Osteoblast (primary cell): ENCODE measurements around the gene CLEC4G. TPM values are rescaled to one million over a fixed set of nuclear protein-coding genes. Genes with fewer than 3 reads are reported as not detected.

Experiments used
- DNase-seq: peaks from one replicate; pipeline ENCODE4 v3.0.0; 2011; ENCODE audit warnings: low spot score, mixed read lengths; ENCODE audit not compliant: insufficient read length; ENCODE audit errors: missing footprints
- H2AFZ ChIP-seq: 2 replicates; pipeline ENCODE4 v1.6.0; 2011; ENCODE audit warnings: mild to moderate bottlenecking, low read length
- H3K27ac ChIP-seq: 2 replicates; pipeline ENCODE4 v1.5.1; 2011; ENCODE audit warnings: mild to moderate bottlenecking, low read depth, low read length, moderate library complexity
- H3K27me3 ChIP-seq: 2 replicates; pipeline ENCODE4 v1.6.0; 2012; ENCODE audit warnings: mild to moderate bottlenecking, control low read depth, inconsistent platforms, low read length, moderate library complexity; ENCODE audit not compliant: insufficient read depth
- H3K36me3 ChIP-seq: 2 replicates; pipeline ENCODE4 v1.5.1; 2011; ENCODE audit warnings: mild to moderate bottlenecking, low read length, control low read depth, moderate library complexity; ENCODE audit not compliant: insufficient read depth
- H3K4me1 ChIP-seq: 2 replicates; pipeline ENCODE4 v1.5.1; 2011; ENCODE audit warnings: mild to moderate bottlenecking, low read length, control low read depth, moderate library complexity; ENCODE audit not compliant: insufficient read depth
- H3K4me2 ChIP-seq: 2 replicates; pipeline ENCODE4 v1.6.0; 2011; ENCODE audit warnings: mild to moderate bottlenecking, low read length; ENCODE audit not compliant: insufficient read depth
- H3K4me3 ChIP-seq: fragments of 200-600 bp; sonication (generic); 3 replicates; pipeline ENCODE4 v1.5.1; 2012; ENCODE audit warnings: mild to moderate bottlenecking, low read length, inconsistent platforms; ENCODE audit not compliant: insufficient read depth
- H3K79me2 ChIP-seq: 2 replicates; pipeline ENCODE4 v1.6.0; 2012; ENCODE audit warnings: mild to moderate bottlenecking, low read length, control low read depth, inconsistent platforms; ENCODE audit not compliant: insufficient read depth
- H3K9me3 ChIP-seq: 2 replicates; pipeline ENCODE4 v1.5.1; 2011; ENCODE audit warnings: low read depth, low read length, control low read depth
- H4K20me1 ChIP-seq: 2 replicates; pipeline ENCODE4 v1.6.0; 2012; ENCODE audit warnings: mild to moderate bottlenecking, low read length, control low read depth; ENCODE audit not compliant: insufficient read depth
- total RNA-seq: library from RNA; depleted of rRNA; stranded (reverse); fragments of >200 nt; gene quantifications from 2 replicates; pipeline ENCODE4 v1.2.3, GENCODE V29; 2012
- TF ChIP-seq, protein P1 (sequence below): IDR thresholded peaks from 2 replicates; pipeline ENCODE4 v1.5.1; 2011; ENCODE audit warnings: mild to moderate bottlenecking, low read depth, low read length, moderate library complexity; ENCODE audit errors: extremely low read depth

Gene CLEC4G
- total RNA-seq, 1 donor = not detected

DNA sequence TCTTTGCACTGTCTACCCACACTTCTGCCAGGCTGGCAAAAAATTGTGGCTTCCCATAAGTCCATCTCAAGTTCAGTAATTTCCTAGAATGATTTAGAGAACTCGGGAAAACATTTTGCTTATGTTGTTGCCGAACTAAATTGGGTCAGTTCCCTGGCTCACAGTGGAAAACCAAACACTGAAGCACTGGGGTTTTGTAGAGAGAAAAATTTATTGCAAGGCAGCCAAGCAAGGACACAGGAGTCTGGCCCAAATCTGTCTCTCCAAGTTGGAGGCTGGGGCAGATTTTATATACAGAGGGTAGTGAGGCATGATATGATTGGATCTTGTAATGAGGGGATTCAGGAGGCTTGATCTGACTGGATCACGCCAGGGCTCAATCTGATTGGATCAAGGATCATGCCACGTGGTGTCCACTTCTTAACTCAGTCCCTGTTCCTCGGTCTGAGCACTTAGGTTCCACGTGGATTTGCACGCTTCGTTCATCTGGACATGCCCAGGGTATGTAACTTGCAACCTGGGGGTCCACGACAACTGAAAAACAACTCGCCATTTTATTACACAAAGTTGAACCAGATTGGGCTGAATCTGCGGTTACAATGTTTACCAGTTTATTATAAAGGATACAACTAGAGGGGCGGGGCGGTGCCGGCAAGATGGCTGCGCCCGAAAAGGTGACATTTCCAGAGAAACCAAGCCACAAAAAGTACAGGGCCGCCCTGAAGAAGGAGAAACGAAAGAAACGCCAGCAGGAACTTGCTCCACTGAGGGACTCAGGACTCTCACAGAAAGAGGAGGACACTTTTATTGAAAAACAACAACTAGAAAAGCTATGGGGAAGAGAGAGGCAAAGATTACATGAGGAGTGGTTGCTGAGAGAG, 8.1 kb upstream of the CLEC4G start:
- peak; percentile 41 for DNase-seq
- no peaks in the 10 kb centered on the region for H4K20me1 ChIP-seq
- H3K79me2 ChIP-seq = no peaks in the 10 kb centered on the region
- H3K9me3 ChIP-seq = no peaks in the 10 kb centered on the region
- H3K27ac ChIP-seq = no peak overlapping the region
- H3K36me3 ChIP-seq = no peaks in the 10 kb centered on the region
- H3K4me1 ChIP-seq = no peaks in the 10 kb centered on the region
- H3K4me3 ChIP-seq = no peak overlapping the region
- peaks cover 4% of the 10 kb centered on the region for H3K27me3 ChIP-seq
- TF ChIP-seq, protein P1, sequence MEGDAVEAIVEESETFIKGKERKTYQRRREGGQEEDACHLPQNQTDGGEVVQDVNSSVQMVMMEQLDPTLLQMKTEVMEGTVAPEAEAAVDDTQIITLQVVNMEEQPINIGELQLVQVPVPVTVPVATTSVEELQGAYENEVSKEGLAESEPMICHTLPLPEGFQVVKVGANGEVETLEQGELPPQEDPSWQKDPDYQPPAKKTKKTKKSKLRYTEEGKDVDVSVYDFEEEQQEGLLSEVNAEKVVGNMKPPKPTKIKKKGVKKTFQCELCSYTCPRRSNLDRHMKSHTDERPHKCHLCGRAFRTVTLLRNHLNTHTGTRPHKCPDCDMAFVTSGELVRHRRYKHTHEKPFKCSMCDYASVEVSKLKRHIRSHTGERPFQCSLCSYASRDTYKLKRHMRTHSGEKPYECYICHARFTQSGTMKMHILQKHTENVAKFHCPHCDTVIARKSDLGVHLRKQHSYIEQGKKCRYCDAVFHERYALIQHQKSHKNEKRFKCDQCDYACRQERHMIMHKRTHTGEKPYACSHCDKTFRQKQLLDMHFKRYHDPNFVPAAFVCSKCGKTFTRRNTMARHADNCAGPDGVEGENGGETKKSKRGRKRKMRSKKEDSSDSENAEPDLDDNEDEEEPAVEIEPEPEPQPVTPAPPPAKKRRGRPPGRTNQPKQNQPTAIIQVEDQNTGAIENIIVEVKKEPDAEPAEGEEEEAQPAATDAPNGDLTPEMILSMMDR = no peak
- H3K4me2 ChIP-seq = no peak overlapping the region
- no peak overlapping the region for H2AFZ ChIP-seq

DNA sequence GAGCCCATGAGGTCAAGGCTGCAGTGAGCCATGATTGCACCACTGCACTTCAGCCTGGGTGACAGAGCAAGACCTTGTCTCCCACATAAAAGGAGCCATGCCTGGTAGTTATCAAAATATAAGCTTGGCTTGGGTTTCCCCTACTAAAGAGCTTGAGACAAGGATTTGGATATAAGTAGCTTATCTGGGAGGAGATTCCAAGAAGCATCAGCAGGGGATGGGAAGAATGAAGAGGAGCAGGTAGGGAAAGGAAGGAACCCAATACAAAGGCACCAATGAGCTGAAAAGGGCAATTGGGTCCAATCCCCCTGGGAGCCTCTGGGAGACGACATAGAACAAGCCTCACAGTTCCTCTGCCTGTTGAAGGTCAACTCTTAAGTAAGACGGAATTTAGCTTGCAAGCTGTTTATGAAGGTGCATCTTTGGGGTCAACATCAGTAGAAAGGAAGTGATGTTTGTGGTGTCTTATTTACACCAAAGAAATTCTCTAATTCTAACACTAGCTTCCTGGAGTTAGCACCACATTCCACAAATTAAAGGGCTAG, 7.4 kb upstream of the CLEC4G start:
- Histone ChIP-seq H3K9me3 (no peaks in the 10 kb centered on the region), H3K27me3 (peaks cover 10% of the 10 kb centered on the region), H3K4me2 (no peak overlapping the region), H2AFZ (no peak overlapping the region), H3K4me1 (no peaks in the 10 kb centered on the region), H3K36me3 (no peaks in the 10 kb centered on the region), H3K79me2 (no peaks in the 10 kb centered on the region), H3K4me3 (no peak overlapping the region), H3K27ac (no peak overlapping the region), H4K20me1 (no peaks in the 10 kb centered on the region)
- DNase-seq = no peak
- TF ChIP-seq, protein P1 = no peak

DNA sequence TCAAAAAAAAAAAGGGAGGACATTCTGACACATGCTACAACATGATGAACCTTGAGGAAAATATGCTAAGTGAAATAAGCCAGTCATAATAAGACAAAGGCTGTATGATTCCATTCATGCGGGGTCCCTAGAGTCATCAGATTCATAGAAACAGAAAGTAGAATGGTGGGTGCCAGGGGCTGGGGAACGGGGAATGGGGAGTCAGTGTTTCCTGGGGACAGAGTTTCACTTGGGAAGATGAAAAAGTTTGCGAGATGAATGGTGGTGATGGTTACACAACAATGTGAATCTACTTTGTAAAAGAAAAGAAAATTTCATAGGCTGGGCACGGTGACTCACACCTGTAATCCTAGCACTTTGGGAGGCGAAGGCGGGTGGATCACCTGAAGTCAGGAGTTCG, 6.1 kb upstream of the CLEC4G start:
- Histone ChIP-seq H3K36me3 (no peaks in the 10 kb centered on the region), H3K27ac (no peak overlapping the region), H3K4me2 (no peak overlapping the region), H3K79me2 (no peaks in the 10 kb centered on the region), H3K9me3 (no peaks in the 10 kb centered on the region), H3K4me3 (no peak overlapping the region), H3K4me1 (no peaks in the 10 kb centered on the region), H4K20me1 (no peaks in the 10 kb centered on the region), H3K27me3 (peaks cover 10% of the 10 kb centered on the region), H2AFZ (no peak overlapping the region)
- TF ChIP-seq, protein P1 = no peak
- no peak for DNase-seq

- no peak overlapping the region for H3K27ac ChIP-seq
- no peaks in the 10 kb centered on the region for H3K4me1 ChIP-seq
- H4K20me1 ChIP-seq = no peaks in the 10 kb centered on the region
- H2AFZ ChIP-seq = no peak overlapping the region
- no peaks in the 10 kb centered on the region for H3K36me3 ChIP-seq
- TF ChIP-seq, protein P1 = no peak
- H3K79me2 ChIP-seq = no peaks in the 10 kb centered on the region
- no peak overlapping the region for H3K4me2 ChIP-seq
- no peak for DNase-seq
- H3K27me3 ChIP-seq = peaks cover 10% of the 10 kb centered on the region
- H3K4me3 ChIP-seq = no peak overlapping the region
- no peaks in the 10 kb centered on the region for H3K9me3 ChIP-seq
Observed at GRCh38 chr19:7737215-7737614, 5.3 kb upstream of the CLEC4G start.
